ENCODE data around the gene HSPA13. TPM values are rescaled to one million over a fixed set of nuclear protein-coding genes. Genes with fewer than 3 reads are reported as not detected.

Gene HSPA13
- total RNA-seq, 1 donor from 2014 or later: 86.2 TPM

Other genes starting within 250 kb of the HSPA13 start
- gene LIPI, start 172.2 kb downstream of the HSPA13 start, total RNA-seq: not detected in 3 replicates
- gene RBM11, start 167.0 kb downstream of the HSPA13 start, total RNA-seq: not detected in 3 replicates
- not detected in 3 replicates for gene SAMSN1, start 163.2 kb upstream of the HSPA13 start, total RNA-seq

All from chondrocyte (in vitro differentiated cells).